ENCODE measurements around the gene PTPRM.
A peak's percentile ranks its signal among the peaks of the same experiment; 100 is the strongest.

PTPRM gene

GRCh38 chr18:8348051-8348720, 781.1 kb downstream of the PTPRM start:
- DNase-seq, result peak; percentile 99

DNA sequence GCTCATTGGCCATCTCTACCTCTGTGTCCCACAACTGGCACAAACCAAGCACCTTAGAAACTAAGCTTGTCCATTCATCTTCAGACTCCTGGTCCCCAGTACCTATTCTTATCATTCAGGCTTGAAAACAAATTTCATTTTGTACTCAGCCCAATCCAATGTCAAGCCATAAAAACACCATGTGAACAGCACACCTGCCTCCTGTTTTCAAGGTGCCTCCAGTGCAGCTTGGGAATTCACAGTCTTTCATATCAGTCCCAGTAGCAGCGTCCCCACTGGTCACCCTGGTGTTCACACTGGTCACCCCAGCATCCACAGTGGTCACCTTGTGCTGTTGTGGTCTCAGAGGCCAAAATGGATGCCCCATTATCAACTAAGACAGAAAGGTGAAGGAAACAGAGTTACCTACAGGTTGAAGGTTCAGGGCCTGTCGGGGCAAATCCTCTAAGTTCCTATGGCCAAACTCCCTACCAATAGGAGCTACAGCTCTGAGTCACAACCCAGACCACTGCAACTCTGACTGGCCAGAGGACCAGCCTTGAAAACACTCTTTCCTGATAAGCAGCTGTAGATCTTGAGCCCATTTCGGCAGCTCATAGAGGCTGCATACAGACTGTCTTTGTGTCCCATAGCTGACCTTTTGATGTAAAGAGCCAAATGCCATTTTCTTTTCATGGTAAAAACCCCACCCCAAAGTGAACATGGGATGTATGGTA, 782.6 kb downstream of the PTPRM start:
- no peak for DNase-seq

- DNase-seq, result no peak
These were observed 783.5 kb downstream of the PTPRM start for GRCh38 chr18:8350628-8351027.

GRCh38 chr18:8351161-8351560, 784.0 kb downstream of the PTPRM start:
- no peak for DNase-seq

DNA sequence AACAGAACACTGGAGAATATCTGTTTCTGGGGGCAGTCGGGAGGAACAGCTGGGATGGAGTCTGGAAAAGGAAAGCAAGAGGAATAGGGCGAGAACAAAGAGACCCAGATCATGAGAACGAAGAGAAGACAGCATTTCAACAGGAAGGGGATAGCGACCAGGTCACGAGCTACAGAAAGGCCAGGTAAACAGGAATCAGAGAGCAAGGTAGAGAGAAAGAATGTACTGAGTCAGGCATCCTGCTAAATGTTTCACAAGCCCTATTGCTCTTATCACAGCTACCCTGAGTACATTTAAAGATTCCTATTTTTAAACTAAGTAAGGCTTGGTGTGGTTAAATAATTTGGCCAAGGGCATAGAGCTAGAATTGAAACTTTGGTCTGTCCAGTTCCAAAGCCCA, 787.2 kb downstream of the PTPRM start:
- DNase-seq, result no peak

DNA sequence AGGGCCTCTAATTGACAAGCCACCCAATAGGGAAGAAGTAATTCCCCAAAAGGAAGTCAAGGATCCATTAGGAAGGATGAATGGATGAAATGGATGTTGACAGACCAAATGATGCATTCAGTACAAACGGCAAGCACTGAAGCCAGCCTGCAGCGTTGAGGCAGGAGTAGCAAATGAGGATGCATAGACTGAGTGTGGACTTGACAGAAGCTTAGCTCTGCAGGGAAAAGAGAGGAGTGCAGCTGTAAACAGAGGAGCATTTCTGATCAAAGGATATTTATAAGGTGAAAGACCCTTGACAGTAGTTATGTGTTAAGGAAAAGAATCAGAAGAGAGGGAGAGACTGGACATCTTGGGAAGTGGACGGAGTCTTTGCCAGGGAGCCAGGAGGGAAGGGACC, 788.9 kb downstream of the PTPRM start:
- no peak for DNase-seq

DNA sequence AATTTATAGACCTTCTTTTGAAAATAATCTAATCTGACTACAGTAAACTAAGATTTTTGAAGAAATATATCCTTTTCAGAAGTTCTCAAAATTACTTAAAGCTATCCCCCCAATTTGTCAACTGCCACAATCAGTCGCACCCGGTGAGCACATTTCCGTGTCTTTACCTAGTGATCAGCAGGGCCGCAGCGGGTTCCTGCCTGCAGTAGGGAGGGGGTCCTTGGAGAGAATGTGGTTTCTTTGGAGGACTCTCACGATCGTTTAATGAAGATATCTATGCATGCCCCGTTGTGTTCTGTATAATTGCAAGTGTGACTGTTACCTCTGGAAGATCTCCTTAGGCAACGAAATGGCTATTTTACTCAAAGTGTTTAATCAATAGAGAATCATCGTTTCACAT, 790.2 kb downstream of the PTPRM start:
- no peak for DNase-seq

GRCh38 chr18:8358033-8358765, 791.1 kb downstream of the PTPRM start:
- no peak for DNase-seq

DNA sequence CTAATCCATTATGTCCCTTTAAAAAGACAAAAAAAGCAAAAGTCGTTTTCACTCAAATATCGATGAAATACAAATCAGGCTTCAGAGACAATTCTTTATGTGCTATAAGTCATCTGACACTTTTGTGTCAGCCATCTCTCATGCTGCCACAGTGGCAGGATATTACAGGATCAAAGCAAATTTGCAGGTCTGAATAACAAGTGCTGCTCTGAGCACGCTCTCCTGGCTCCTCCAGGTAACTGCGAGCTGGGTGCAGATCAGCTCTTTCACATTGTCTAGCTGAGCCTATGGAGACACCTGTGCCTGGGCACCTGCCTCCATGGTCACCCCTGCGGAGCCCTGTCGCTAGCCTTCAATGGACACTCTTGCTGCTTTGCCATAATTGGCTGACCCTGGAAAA, 792.0 kb downstream of the PTPRM start:
- peak; percentile 81 for DNase-seq

DNA sequence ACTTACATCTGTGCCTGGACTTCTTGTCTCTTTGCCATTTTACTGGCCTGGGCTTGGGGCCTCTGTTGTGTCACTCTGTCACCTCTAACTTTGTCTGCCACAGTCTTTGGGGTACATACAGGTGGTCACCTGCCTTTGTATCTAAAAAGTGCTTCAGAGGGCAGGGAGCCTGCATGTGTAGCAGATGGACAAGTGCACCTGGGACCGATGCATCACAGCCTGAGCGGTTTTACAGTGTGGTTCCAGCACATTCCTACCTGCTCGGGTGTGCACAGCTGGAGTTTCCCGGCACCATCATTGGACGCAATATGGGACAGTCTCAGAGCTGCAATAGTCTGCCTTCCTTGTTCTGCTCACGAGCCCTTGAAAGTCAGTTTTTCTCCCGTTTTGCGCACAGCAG, 792.4 kb downstream of the PTPRM start:
- no peak for DNase-seq

- no peak for DNase-seq
These were observed 794.9 kb downstream of the PTPRM start for GRCh38 chr18:8361941-8362471.

DNA sequence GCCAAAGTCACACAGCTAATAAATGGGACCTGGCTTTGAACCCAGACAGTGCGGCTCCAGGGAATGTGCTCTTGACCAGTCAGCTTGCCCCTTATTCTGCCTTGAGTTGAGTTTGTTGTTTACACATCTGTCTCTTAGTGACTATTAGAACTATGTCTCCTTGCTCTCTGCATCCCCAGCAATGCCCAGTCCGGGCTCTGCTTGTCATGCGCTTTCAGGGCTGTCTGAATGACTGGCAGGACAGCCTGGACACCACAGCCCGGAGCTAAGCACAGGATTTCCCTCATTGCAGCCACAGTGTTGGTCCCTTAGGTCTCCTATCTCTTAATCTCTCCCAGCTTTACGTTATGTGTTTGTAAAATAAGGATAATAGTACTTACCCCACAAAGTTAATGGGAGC, 795.7 kb downstream of the PTPRM start:
- no peak for DNase-seq

DNA sequence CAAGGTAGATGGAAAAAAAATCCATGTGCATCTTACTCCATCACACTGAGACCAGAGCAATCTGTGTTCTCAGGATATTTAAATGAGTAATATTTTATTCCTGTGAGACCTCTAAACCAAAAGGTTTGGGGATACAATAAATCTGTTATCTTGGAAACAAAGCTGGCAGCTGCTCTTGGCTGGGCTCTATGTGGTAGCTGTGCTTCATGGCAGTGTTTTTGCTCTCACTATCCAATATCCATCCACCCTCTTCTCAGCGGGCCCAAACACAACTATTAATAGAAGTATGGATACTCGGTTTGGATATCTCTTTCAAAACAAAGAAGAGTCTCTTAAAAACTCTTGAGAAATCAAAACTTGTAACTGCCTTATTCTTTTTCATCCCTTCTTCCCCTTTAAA, 797.3 kb downstream of the PTPRM start:
- no peak for DNase-seq

DNA sequence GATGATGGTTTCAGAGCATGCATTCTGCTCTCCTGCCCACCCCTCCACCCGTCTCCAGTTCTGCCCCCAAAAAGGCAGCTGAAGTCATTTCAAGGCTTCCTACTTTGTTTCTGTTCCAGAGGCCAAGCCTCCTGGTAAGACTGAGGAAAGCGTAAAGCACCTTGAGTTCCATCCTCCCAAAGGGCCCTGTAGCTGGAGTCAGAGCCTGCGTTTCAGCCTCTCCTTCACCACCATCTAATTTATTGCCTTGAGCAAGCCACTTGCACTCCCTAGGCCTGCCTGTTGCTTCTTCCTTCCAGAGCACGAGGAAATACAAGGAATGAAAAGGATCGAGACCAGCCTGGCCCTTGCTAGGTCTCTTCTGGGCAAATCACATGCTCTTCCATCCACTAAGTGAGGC, 797.9 kb downstream of the PTPRM start:
- DNase-seq, result no peak

- DNase-seq, result no peak
These were observed 798.4 kb downstream of the PTPRM start for GRCh38 chr18:8365528-8365927.

- DNase-seq, result no peak
These were observed 799.0 kb downstream of the PTPRM start for GRCh38 chr18:8366070-8366469.

DNA sequence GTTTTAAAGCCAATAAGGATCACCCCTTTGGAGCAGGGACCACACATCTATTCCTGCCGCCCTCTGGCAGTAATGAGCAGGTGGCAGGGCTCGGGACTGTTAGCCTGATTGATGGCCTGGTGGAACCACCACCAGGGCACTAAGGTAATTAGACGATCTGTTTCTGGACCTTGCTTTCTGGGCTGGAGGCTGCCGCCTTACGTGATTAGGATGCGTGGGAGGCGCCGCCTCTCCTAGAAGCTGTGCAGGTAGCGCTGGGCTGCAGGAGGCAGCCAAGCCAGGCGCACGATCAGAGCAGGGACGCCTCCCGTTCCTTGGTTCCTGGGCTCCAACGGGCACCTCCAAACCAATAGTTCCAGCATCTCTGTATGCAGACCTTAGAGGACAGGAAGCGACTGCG, 799.5 kb downstream of the PTPRM start:
- DNase-seq, result no peak

DNA sequence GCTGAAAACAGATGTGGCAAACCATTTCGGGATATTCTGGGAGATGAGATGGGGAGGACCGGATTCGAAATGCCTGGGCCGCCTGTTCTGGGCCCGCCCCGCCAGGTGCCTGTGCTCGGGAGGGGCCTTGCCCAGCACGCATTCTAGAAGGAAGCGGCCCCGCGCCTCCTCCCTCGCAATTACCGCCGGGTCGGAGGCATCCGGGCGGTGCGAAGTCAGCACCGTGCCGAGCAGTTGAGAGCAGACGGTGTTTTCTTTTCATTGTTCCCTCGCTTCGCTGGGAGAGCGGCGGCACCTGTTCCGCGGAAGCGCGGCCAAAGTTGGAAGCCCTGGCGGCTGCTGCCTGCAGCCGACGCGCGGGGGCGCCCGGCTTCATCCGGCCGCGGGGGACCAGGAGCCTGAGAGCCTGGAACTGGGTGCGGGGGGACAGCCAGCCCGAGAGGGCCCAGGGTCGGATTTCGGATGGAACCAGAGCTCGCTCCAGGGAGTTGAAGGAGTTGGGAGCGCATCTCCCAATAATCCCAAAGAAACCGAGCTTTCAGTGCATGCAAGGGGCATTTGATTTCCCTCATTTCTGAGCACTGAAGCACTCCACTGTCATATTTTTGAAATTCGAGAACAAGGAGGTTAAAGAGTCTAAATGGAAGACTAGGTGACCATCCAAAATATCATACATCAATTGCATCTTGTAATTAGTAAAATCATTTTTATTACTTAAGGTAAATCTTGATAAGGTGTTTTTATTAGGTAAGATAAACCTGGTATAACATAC, 800.3 kb downstream of the PTPRM start:
- no peak for DNase-seq

GRCh38 chr18:8368512-8369217, 801.5 kb downstream of the PTPRM start:
- no peak for DNase-seq

DNA sequence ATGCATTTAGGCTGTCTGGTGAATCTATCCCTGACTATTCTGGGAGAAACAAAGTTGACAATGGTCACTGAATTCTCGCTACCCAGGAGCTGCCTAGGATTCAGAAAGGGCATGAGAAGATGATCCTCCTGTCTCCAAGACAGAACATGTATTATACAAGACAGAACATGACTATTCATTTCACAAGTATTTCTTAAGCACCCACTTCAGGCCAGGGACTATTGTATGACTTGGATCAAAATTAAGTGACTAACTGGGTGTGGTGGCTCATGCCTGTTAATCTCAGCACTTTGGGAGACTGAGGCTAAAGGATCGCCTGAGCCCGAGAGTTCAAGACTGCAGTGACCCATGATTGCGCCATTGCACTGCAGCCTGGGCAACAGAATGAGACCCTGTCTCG, 806.4 kb downstream of the PTPRM start:
- DNase-seq, result no peak

- no peak for DNase-seq
These were observed 807.6 kb downstream of the PTPRM start for GRCh38 chr18:8374676-8375075.

DNA sequence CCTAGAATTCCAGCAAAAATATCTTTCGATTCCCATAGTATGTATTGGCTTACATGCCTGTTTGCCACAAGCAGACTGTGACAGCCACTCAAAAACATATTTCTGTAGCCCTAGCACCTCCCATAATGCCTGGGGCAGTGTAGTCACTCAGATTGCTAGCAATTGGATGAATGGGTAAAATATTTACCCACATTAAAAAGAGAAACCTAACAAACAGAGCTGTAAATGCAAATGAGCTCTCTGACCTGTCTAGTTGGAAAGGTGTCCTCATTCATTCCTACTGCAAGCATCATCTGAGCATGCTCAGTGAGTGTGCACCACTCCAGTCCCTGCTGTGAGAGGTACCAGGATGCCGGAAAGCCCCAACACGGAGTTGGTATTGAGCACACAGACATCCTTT, 808.1 kb downstream of the PTPRM start:
- peak; percentile 57 for DNase-seq
